Effector memory CD8-positive, alpha-beta T cell (primary cell): ENCODE results near the gene CCRL2.

Experiments
- ATAC-seq: fragments of 150-1000 bp; cut with Tn5 transposase; replicated peaks from 2 replicates; pipeline ENCODE4 v1.10.0; 2021; ENCODE audit warnings: mild to moderate bottlenecking, moderate library complexity
- DNase-seq, 3 experiments: peaks; one replicate each; pipeline ENCODE4 v3.0.0; 2021
- H3K27ac Mint-ChIP-seq, 2 donors: one replicate each; pipeline ENCODE4 v1.8.0; 2022; ENCODE audit warnings: mild to moderate bottlenecking in 2 of 2, mixed read lengths in 2 of 2, moderate library complexity in 2 of 2
- H3K27me3 Mint-ChIP-seq, 2 donors: one replicate each; pipeline ENCODE4 v1.8.0; 2022; ENCODE audit warnings: mixed read lengths in 2 of 2
- H3K36me3 Mint-ChIP-seq: one replicate; pipeline ENCODE4 v1.8.0; 2022; ENCODE audit warnings: mild to moderate bottlenecking, moderate library complexity, mixed read lengths; ENCODE audit not compliant: insufficient read depth
- H3K4me1 Mint-ChIP-seq, 2 donors: one replicate each; pipeline ENCODE4 v1.8.0; 2022; ENCODE audit warnings: low read depth in 2 of 2, mixed read lengths in 2 of 2
- H3K4me3 Mint-ChIP-seq, 2 donors: one replicate each; pipeline ENCODE4 v1.8.0; 2022; ENCODE audit warnings: mild to moderate bottlenecking in 2 of 2, mixed read lengths in 2 of 2, moderate library complexity in 2 of 2
- H3K9me3 Mint-ChIP-seq, 2 donors: one replicate each; pipeline ENCODE4 v1.8.0; 2022; ENCODE audit warnings: mixed read lengths in 2 of 2

Gene CCRL2

DNA sequence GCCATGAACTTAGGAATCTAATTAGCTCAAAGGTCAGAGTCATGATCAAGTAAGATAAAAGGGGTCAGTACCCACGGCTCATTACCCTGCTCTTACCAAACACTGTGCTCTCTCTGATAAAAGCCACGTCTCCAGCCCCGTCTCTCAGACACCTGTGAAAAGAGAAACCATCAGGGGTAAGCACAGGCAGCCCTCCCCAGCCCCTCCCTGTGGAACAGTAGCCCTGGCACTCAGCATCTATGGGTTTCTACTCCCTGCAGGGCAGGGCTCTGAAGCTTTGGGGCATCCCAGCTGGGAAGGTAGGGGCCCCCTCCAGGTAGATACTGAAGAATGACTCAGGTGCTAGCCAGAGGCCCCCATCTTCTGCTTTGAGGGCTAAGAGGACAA lies 47.1 kb downstream of the CCRL2 start:
- no peaks in the 10 kb centered on the region for H3K9me3 Mint-ChIP-seq
- H3K4me3 Mint-ChIP-seq, result no peak overlapping the region
- no peak for ATAC-seq
- H3K4me1 Mint-ChIP-seq, result peaks cover 0 to 4% of the 10 kb centered on the region in 2 donors
- DNase-seq, result no peak
- no peak overlapping the region for H3K27ac Mint-ChIP-seq
- no peaks in the 10 kb centered on the region for H3K36me3 Mint-ChIP-seq
- peaks cover 30 to 65% of the 10 kb centered on the region in 2 donors for H3K27me3 Mint-ChIP-seq

DNA sequence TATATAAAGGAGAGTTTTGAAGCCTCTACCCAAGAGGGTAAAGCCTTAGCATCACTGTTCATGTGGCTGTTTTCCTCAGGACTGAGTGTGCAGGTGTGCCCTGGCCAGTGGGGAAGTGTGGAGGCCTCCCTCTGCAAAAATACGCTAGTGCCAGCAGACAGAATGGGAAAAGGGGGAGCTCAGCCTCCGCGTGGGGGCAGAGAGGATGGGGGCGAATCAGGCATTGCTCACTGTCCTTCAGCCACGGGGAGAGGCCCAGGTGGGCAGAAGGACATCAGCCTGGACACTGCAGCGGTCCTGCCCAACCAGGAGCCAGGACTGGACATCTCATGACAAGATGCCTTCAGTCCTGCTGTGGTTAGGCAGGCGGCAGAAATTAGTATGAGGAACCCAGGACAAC lies 47.5 kb downstream of the CCRL2 start:
- peaks cover 0 to 4% of the 10 kb centered on the region in 2 donors for H3K4me1 Mint-ChIP-seq
- peaks cover 32 to 65% of the 10 kb centered on the region in 2 donors for H3K27me3 Mint-ChIP-seq
- ATAC-seq (no peak), DNase-seq (no peak)
- H3K36me3 Mint-ChIP-seq, result no peaks in the 10 kb centered on the region
- no peak overlapping the region for H3K4me3 Mint-ChIP-seq
- no peak overlapping the region for H3K27ac Mint-ChIP-seq
- H3K9me3 Mint-ChIP-seq, result no peaks in the 10 kb centered on the region

DNA sequence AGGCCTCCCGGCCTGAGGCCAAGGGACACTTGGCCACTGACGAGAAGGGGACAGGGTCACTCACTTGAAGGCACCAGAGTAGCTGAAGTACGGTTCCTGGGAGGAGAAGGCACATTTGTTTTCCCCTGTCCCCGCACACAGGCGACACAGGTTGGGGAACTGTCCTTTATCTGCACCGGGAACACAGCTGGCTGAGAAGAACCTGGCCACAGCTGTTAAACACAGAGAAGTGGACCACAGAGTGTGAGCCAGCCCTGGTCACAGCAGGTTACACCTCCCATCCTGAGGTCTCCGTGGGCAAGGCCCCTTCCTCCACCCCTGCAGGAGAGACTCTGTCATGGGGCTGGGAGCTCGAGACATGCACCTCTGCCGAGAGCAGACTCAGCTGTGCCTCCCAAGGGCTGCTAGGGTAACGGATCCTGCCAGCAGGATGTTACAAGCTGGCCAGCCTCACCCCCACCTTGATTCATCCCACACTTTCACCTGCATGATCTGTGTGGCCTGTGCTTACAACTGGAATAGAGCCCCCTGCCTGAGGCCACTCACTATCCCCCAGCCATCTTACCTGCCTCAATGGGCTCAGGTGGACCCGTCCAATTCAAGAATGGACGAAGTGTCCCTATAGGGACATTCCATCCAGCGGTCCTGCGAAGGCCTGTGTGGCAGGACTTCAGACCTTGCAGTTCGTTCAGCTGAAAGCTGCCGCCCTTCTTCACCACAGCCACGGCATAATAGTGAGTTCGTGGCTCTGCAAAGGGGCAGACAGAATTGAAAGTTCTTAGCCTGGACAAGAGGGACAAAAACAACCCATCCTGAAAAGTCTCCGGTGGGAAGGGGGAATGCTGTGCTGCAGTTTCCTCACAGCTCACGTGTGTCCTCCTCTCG lies 48.4 kb downstream of the CCRL2 start:
- Mint-ChIP-seq H3K4me3 (no peak overlapping the region), H3K4me1 (peaks cover 0 to 4% of the 10 kb centered on the region in 2 donors), H3K27ac (no peak overlapping the region), H3K36me3 (no peaks in the 10 kb centered on the region), H3K9me3 (no peaks in the 10 kb centered on the region), H3K27me3 (peaks cover 40 to 71% of the 10 kb centered on the region in 2 donors)
- DNase-seq, result no peak
- no peak for ATAC-seq

DNA sequence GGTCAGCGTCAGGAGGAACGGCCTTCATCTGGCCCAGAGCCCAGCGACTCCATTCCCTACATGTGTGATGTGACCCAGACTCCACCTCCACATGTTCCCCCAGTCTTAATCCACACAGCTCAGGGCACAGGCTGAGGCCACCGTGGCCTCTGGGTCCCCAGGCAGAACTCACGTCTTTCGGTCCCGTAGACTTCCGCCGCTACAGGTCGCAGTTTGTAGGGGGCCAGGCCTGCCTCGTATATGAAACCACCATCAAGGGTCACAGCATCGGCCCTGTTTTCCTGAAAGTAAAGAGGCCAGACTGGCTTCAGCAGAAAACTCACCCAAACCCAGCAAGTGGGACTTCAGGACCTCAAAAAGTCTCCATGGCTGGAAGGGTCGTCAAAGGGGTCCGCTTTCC lies 49.1 kb downstream of the CCRL2 start:
- Mint-ChIP-seq H3K27ac (no peak overlapping the region), H3K4me3 (no peak overlapping the region), H3K4me1 (peaks cover 0 to 4% of the 10 kb centered on the region in 2 donors), H3K27me3 (peaks cover 45 to 72% of the 10 kb centered on the region in 2 donors), H3K36me3 (no peaks in the 10 kb centered on the region), H3K9me3 (no peaks in the 10 kb centered on the region)
- no peak for ATAC-seq
- no peak for DNase-seq
